ENCODE data around the gene PODXL2. TPM values are rescaled to one million over a fixed set of nuclear protein-coding genes. Genes with fewer than 3 reads are reported as not detected.
A peak's percentile ranks its signal among the peaks of the same experiment; 100 is the strongest.

Gene PODXL2
- 1 to 10 TPM; 1.6 to 3.0 TPM for total RNA-seq
- long read RNA-seq: 0 reads

GRCh38 chr3:127628788-127629466 is at the start of gene PODXL2:
Gene PODXL2 (plus strand): TSS chr3:127629185. CDS start chr3:127629220, 35 bp downstream.
- DNase-seq (peak; percentile 67), ATAC-seq (peak; percentile 71 to 87)
- intact Hi-C loops (cut with DNase I): no loop called here

- intact Hi-C loops (cut with DNase I): no loop called here
- no peak for ATAC-seq
- DNase-seq: no peak
These were observed 48.5 kb upstream of the PODXL2 start for GRCh38 chr3:127580327-127581060.

GRCh38 chr3:127584734-127585133 is 44.3 kb upstream of the PODXL2 start:
- ATAC-seq (no peak), DNase-seq (no peak)
- intact Hi-C loops (cut with DNase I): no loop called here

GRCh38 chr3:127585163-127585812 is 43.7 kb upstream of the PODXL2 start:
- no peak for ATAC-seq
- intact Hi-C loops (cut with DNase I): no loop called here
- DNase-seq: no peak

- ATAC-seq (no peak), DNase-seq (no peak)
- intact Hi-C loops (cut with DNase I): no loop called here
These were observed 43.1 kb upstream of the PODXL2 start for GRCh38 chr3:127585813-127586413.

GRCh38 chr3:127587876-127588275 is 41.1 kb upstream of the PODXL2 start:
- no peak for DNase-seq
- no peak for ATAC-seq
- intact Hi-C loops (cut with DNase I): no loop called here

- ATAC-seq: no peak
- intact Hi-C loops (cut with DNase I): no loop called here
- no peak for DNase-seq
These were observed 40.0 kb upstream of the PODXL2 start for GRCh38 chr3:127588806-127589577.

- DNase-seq (no peak), ATAC-seq (peak; percentile 24 to 34)
- intact Hi-C loops (cut with DNase I): no loop called here
These were observed 39.2 kb upstream of the PODXL2 start for GRCh38 chr3:127589600-127590281.

- DNase-seq: no peak
- ATAC-seq: peak; percentile 67 to 73
- intact Hi-C loops (cut with DNase I): no loop called here
These were observed 38.7 kb upstream of the PODXL2 start for GRCh38 chr3:127590282-127590592.

- ATAC-seq (peak; percentile 92 to 93), DNase-seq (peak; percentile 94)
- intact Hi-C loops (cut with DNase I): no loop called here
These were observed 38.2 kb upstream of the PODXL2 start, which contains the start of gene TPRA1 for GRCh38 chr3:127590593-127591465. Gene TPRA1 (minus strand): TSS chr3:127590733. CDS start chr3:127580146, 10,587 bp downstream.

GRCh38 chr3:127593178-127593577 is 35.8 kb upstream of the PODXL2 start:
- DNase-seq: no peak
- intact Hi-C loops (cut with DNase I): no loop called here
- ATAC-seq: no peak

GRCh38 chr3:127595303-127595702 is 33.7 kb upstream of the PODXL2 start:
- ATAC-seq: no peak
- intact Hi-C loops (cut with DNase I): no loop called here
- no peak for DNase-seq

GRCh38 chr3:127597020-127597771 is 31.8 kb upstream of the PODXL2 start:
- ATAC-seq (no peak), DNase-seq (no peak)
- intact Hi-C loops (cut with DNase I): no loop called here

GRCh38 chr3:127598841-127599570 is 30.0 kb upstream of the PODXL2 start:
- intact Hi-C loops (cut with DNase I): no loop called here

GRCh38 chr3:127600749-127601456 is 28.1 kb upstream of the PODXL2 start:
- intact Hi-C loops (cut with DNase I): loop anchor here in 1 of 2 donors (10.0 kb wide), 1 partner anchor 64 kb away; no protein-coding TSS in a partner anchor
- no peak for DNase-seq

More at GRCh38 chr3:127598841-127599570, 30.0 kb upstream of the PODXL2 start:
- ATAC-seq (no peak), DNase-seq (no peak)

More at GRCh38 chr3:127600749-127601456, 28.1 kb upstream of the PODXL2 start:
- no peak for ATAC-seq

All from left cardiac atrium (tissue), 4 donors.